MM.1S (cell line): ENCODE measurements around the gene SLAMF8.

Experiments used
- EZH2phosphoT487 ChIP-seq: fragments of 300-600 bp; sonication (generic); IDR thresholded peaks from 2 replicates; pipeline ENCODE4 v1.6.1; 2018; ENCODE audit warnings: antibody characterized with exemption, low read length
- TF ChIP-seq, protein P1 (sequence below): fragments of 300-600 bp; sonication (generic); IDR thresholded peaks from 2 replicates; pipeline ENCODE4 v1.5.1; 2016; ENCODE audit warnings: antibody characterized with exemption, low read length, mixed read lengths

DNA sequence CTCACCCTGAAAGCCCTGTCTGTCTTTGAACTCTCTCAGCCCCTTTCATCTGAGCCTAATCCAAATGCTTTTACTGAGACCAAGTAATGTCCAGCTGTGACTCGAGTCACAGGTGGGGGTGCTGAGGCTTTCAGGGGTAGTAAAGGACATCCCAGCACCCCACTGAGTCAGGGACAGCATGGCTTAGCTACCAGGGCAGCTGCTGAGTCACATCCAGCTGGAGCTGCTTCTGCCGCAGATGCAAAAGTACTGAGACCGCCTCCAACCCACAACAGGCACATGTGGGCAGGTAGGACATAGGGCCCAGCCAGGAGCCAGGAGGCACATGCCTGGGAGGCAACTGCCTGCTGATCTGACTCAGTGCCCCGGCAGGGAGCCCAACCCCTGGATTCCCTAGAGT lies 42.5 kb downstream of the SLAMF8 start:
- TF ChIP-seq, protein P1, sequence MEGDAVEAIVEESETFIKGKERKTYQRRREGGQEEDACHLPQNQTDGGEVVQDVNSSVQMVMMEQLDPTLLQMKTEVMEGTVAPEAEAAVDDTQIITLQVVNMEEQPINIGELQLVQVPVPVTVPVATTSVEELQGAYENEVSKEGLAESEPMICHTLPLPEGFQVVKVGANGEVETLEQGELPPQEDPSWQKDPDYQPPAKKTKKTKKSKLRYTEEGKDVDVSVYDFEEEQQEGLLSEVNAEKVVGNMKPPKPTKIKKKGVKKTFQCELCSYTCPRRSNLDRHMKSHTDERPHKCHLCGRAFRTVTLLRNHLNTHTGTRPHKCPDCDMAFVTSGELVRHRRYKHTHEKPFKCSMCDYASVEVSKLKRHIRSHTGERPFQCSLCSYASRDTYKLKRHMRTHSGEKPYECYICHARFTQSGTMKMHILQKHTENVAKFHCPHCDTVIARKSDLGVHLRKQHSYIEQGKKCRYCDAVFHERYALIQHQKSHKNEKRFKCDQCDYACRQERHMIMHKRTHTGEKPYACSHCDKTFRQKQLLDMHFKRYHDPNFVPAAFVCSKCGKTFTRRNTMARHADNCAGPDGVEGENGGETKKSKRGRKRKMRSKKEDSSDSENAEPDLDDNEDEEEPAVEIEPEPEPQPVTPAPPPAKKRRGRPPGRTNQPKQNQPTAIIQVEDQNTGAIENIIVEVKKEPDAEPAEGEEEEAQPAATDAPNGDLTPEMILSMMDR = no peak
- no peak for TF ChIP-seq EZH2phosphoT487
